Measurements from ENCODE around the gene ZNHIT2. TPM values are rescaled to one million over a fixed set of nuclear protein-coding genes. Genes with fewer than 3 reads are reported as not detected.
A peak's percentile ranks its signal among the peaks of the same experiment; 100 is the strongest.

ZNHIT2 gene
- total and polyA plus RNA-seq, 2 of the 13 experiments (the other 11 are each of a cell fraction or from before 2014, with no cell fraction given) = 1.1 to 6.5 TPM

DNA sequence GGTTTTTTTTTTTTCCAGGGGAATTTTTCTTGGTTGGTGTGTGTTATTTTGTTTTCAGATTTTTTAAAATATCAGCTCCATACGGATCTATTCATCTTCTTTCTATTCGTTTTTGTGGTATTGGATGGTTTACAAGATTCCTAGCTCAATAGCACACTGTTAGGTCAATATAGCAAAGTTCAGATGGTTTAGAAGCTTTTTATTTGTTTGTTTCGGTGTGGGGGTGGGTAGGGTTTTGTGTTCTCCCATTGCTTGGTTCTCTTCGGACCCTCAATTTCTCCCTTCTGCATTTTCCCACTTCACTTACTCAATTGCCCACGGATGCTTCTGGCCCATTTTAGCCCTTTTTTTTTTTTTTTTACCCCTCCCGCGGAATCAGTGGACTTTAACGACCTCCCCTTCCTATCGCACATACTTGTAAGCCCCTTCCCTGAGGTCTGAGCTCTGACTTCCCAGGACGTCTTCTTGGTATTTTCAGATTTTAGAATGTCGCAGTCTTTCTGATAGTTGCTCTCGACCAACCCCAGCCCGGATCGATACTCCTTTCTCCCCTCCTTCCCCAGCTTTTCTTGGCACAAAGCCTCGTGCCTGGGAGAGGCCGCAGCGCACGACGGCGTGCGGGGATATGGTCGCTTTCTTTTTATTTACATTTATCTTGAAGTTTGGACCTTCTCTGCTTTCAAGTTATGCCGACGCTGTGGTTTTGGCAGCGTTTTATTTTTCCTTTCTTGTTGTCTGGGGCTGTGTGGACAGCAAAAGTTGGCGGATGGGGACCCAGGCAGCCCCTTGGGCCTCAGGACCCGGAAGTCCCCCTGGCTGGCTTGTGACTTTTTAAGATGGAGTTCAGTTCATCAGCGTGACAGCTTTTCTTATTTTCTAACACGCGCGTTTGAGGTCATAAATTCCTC is 48.2 kb upstream of the ZNHIT2 start (continued):
- TF ChIP-seq RXRA (CRISPR knock-in tag; IDR thresholded peaks at IDR 0.05) = peak; percentile 51
- no peak for TF ChIP-seq THAP7 (CRISPR knock-in tag; IDR thresholded peaks at IDR 0.05)
- TF ChIP-seq, protein P1, sequence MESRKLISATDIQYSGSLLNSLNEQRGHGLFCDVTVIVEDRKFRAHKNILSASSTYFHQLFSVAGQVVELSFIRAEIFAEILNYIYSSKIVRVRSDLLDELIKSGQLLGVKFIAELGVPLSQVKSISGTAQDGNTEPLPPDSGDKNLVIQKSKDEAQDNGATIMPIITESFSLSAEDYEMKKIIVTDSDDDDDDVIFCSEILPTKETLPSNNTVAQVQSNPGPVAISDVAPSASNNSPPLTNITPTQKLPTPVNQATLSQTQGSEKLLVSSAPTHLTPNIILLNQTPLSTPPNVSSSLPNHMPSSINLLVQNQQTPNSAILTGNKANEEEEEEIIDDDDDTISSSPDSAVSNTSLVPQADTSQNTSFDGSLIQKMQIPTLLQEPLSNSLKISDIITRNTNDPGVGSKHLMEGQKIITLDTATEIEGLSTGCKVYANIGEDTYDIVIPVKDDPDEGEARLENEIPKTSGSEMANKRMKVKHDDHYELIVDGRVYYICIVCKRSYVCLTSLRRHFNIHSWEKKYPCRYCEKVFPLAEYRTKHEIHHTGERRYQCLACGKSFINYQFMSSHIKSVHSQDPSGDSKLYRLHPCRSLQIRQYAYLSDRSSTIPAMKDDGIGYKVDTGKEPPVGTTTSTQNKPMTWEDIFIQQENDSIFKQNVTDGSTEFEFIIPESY (CRISPR knock-in tag; IDR thresholded peaks at IDR 0.05) = no peak
- no peak for TF ChIP-seq ARHGAP35 (CRISPR knock-in tag; IDR thresholded peaks at IDR 0.05; ENCODE audit: borderline replicate concordance)
- TF ChIP-seq ZFP37 (CRISPR knock-in tag; IDR thresholded peaks at IDR 0.05; ENCODE audit: borderline replicate concordance) = no peak
- no peak for TF ChIP-seq SMAD1 (CRISPR knock-in tag; IDR thresholded peaks at IDR 0.05; ENCODE audit: borderline replicate concordance, low read depth)
- TF ChIP-seq FOXP1 (IDR thresholded peaks at IDR 0.05) = peak; percentile 76
- TF ChIP-seq FOXP1 (CRISPR knock-in tag; IDR thresholded peaks at IDR 0.05) = peak; percentile 88
- 0 out of 2 replicates have a peak, but pooled peaks have one; percentile 7 for TF ChIP-seq RAD21 (CRISPR knock-in tag; IDR thresholded peaks at IDR 0.05)
- 0 out of 2 replicates have a peak, but pooled peaks have one; percentile 39 for TF ChIP-seq ZNF264 (CRISPR knock-in tag; IDR thresholded peaks at IDR 0.05)
- TF ChIP-seq HES4 (CRISPR knock-in tag; IDR thresholded peaks at IDR 0.05; ENCODE audit: borderline replicate concordance) = no peak
- TF ChIP-seq ZNF451 (CRISPR knock-in tag; IDR thresholded peaks at IDR 0.05) = no peak
